ENCODE results near the gene AP1G1. TPM values are rescaled to one million over a fixed set of nuclear protein-coding genes. Genes with fewer than 3 reads are reported as not detected.
A peak's percentile ranks its signal among the peaks of the same experiment; 100 is the strongest.

Gene AP1G1
- total RNA-seq, 2 experiments from 2014 or later = 65.9 to 66.9 TPM

DNA sequence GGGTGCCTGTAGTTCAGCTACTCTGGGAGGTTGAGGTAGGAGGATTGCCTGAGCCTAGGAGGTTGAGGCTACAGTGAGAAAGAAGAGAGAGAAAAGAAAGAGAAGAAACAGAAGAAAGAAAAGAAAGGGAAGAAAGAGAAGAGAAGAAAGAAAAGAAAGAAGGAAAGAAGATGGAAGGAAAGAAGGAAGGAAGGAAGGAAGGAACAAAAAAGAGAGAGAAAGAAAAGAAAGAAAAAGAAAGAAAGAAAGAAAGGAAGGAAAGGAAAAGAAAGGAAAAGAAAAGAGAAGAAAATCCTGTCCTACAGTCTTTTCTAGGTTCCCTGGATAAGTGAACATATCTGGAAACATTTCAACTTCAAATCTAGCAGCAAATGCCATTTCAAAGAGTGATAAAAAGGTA is 54.5 kb downstream of the AP1G1 start:
- ChIA-PET CTCF (interaction anchor here (1.5 to 1.6 kb wide), 2 partner anchors 143 to 208 kb away, joined by 5 to 6 read pairs; no protein-coding TSS in a partner anchor), POLR2A (interaction anchor here (1.0 kb wide), 1 partner anchor 54 kb away, joined by 8 read pairs; the partner anchor contains the start of gene AP1G1)
- H3K4me3 Mint-ChIP-seq = no peak overlapping the region
- H3K36me3 Mint-ChIP-seq = peaks cover 37% of the 10 kb centered on the region
- H3K27me3 Mint-ChIP-seq = no peaks in the 10 kb centered on the region
- intact Hi-C loops (cut with micrococcal nuclease) = loop anchor here (10.0 kb wide), 1 partner anchor 211 kb away; no protein-coding TSS in a partner anchor
- H3K27ac Mint-ChIP-seq = peak overlapping the region; percentile 65
- DNase-seq = no peak
- H3K9me3 Mint-ChIP-seq = no peaks in the 10 kb centered on the region
- H3K4me1 Mint-ChIP-seq (ENCODE audit: low read depth) = peaks cover 22% of the 10 kb centered on the region

DNA sequence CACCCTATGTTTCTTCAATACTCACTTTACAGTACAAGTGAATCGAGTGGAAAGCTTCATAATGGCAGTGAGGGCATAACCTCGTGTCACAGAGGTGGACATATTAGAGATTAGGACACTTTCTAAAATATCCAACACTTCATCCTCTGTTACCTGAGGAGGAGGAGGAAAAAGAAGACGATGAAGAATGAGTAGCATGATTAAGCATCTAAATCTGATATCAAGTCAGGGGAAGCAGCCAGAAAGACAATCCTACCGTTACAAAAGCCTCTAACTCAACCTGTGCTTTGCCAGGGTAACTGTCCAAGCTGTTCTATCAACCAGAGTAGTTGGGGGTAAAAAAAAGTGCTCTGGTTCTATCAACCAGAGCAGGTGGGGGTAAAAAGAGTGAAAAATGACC is 60.4 kb downstream of the AP1G1 start:
- intact Hi-C loops (cut with micrococcal nuclease) = no loop called here

DNA sequence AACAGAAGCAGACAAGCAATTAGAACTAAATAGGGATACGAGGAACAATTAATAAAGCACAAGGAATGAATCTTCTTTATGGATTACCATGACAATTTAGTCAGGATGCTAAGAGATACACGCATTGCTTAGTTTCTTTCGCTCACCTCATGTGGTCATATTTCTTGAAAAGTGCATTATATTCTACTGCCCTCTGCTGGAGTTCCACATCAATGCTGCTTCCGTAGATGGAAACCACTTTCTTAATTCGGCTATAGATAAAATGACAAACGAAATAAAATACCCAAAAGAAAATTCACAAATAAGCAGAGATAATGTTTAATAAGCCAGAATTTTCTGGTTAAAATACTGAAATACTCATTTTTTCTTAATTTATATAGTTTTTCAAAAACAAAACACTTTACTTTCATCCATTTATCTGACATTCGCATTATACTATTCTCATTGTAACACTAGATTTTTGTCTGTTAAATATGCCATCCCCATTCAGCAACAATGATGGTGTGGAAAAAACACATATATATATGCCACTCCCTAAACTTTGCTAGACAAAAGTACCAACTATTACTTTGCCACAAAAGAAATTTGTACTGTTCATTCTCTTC is 62.1 kb downstream of the AP1G1 start:
- Mint-ChIP-seq H3K4me3 (no peak overlapping the region), H3K4me1 (ENCODE audit: low read depth) (peaks cover 4% of the 10 kb centered on the region), H3K36me3 (peaks cover 37% of the 10 kb centered on the region), H3K27me3 (no peaks in the 10 kb centered on the region), H3K27ac (no peak overlapping the region), H3K9me3 (no peaks in the 10 kb centered on the region)
- intact Hi-C loops (cut with micrococcal nuclease) = no loop called here
- ChIA-PET CTCF (interaction anchor here (0.9 kb wide), 1 partner anchor 74 kb away, joined by 3 read pairs; no protein-coding TSS in a partner anchor), POLR2A (no interaction called here)
- no peak for DNase-seq

More for the DNA sequence above, 60.4 kb downstream of the AP1G1 start:
- ChIA-PET CTCF (interaction anchor here (0.7 kb wide), 1 partner anchor 269 kb away, joined by 3 read pairs; no protein-coding TSS in a partner anchor), POLR2A (no interaction called here)
- Mint-ChIP-seq H3K9me3 (no peaks in the 10 kb centered on the region), H3K36me3 (peaks cover 33% of the 10 kb centered on the region), H3K27ac (no peak overlapping the region), H3K4me1 (ENCODE audit: low read depth) (peaks cover 4% of the 10 kb centered on the region), H3K4me3 (no peak overlapping the region), H3K27me3 (no peaks in the 10 kb centered on the region)
- DNase-seq = no peak

DNA sequence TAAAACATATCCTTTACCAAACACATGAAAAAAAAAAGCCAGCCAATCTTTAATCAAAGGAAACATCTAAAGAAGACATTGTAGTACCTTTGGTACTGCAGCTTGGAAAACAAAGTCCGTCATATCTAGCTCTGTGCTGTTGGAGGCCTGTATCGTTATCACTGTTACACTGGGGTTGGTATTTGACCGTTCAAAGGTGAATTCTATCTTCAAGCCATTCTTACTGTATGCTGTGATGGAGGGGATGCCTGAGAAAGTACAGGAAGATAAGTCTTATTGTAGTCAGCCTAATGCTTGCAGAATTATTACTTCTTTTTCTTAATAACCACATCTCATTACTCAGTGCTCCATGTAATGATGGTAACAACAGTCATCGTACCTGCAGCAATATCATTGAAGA is 69.8 kb downstream of the AP1G1 start:
- H3K4me3 Mint-ChIP-seq = no peak overlapping the region

DNA sequence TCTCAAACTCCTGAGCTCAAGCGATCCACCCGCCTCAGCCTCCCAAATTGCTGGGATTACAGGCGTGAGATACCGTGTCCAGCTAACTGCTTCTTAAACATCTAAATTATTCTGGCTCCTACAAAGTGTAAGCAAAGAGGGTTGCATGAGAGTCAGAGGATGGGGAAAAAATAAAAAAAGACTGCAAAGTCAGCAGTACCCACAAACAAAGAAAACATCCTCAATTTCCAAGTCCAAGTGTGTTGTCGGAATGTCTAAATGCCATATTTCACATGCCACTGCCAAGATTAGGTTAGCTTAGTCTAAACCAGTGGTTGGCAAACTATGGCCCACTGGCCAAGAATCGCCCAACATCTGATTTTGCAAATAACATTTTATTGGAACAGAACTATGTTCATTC is 71.1 kb downstream of the AP1G1 start:
- no peak for DNase-seq
- Mint-ChIP-seq H3K27ac (no peak overlapping the region), H3K4me3 (no peak overlapping the region), H3K36me3 (peaks cover 47% of the 10 kb centered on the region), H3K27me3 (no peaks in the 10 kb centered on the region), H3K4me1 (ENCODE audit: low read depth) (no peaks in the 10 kb centered on the region), H3K9me3 (no peaks in the 10 kb centered on the region)
- intact Hi-C loops (cut with micrococcal nuclease) = no loop called here
- POLR2A ChIA-PET = no interaction called here
- CTCF ChIA-PET = no interaction called here

More for the DNA sequence above, 69.8 kb downstream of the AP1G1 start:
- ChIA-PET POLR2A (no interaction called here), CTCF (no interaction called here)
- no peak overlapping the region for H3K27ac Mint-ChIP-seq
- H3K9me3 Mint-ChIP-seq = no peaks in the 10 kb centered on the region
- no peaks in the 10 kb centered on the region for H3K27me3 Mint-ChIP-seq
- peaks cover 43% of the 10 kb centered on the region for H3K36me3 Mint-ChIP-seq
- no peak for DNase-seq
- intact Hi-C loops (cut with micrococcal nuclease) = no loop called here
- H3K4me1 Mint-ChIP-seq (ENCODE audit: low read depth) = no peaks in the 10 kb centered on the region

DNA sequence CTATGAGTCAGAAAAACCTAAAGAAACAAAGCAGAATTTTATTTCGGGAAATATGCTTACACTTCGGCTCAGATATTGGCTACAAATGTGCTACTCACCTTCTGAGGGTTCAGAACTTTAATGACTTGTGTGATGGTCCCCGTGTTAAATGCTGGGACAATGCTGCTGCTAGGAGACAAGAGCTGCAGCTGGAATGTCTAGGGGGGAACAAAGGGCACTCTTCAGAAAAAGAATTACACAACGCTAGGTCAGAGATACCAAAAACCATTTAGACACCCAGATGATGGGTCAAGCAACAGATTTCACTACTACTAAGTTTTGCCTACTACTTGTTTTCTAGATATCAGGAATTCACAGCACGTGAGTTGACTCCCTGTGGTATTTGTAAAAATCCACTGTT is 74.1 kb downstream of the AP1G1 start:
- CTCF ChIA-PET = interaction anchor here (3.0 kb wide), 1 partner anchor 11 kb away, joined by 12 read pairs; no protein-coding TSS in a partner anchor
- no peak for DNase-seq
- Mint-ChIP-seq H3K9me3 (no peaks in the 10 kb centered on the region), H3K4me1 (ENCODE audit: low read depth) (peaks cover 3% of the 10 kb centered on the region), H3K27ac (no peak overlapping the region), H3K36me3 (peaks cover 49% of the 10 kb centered on the region), H3K27me3 (no peaks in the 10 kb centered on the region), H3K4me3 (no peak overlapping the region)
- POLR2A ChIA-PET = no interaction called here
- intact Hi-C loops (cut with micrococcal nuclease) = no loop called here

DNA sequence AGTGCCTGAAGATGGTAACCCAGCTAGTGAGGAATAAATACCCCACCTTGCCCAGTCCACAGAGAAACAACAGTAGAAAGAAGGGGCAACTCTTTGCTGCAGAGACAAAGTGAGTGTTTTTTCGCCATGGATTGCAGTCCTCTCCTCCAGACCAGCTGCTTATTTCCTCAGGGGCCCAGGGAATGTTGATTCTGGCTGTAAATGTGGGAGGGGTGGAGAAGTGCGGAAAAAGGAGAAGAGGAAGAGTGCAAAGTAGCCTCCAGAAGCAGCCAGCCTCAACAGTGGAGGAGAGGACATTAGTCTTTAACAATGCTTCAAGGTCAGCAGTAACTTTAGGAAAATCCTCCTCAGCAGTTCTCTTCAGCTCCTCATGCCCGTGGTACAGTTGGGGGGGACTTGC is 76.0 kb downstream of the AP1G1 start:
- intact Hi-C loops (cut with micrococcal nuclease) = no loop called here
- ChIA-PET POLR2A (no interaction called here), CTCF (no interaction called here)
- Mint-ChIP-seq H3K36me3 (peaks cover 34% of the 10 kb centered on the region), H3K27me3 (no peaks in the 10 kb centered on the region), H3K4me1 (ENCODE audit: low read depth) (peaks cover 3% of the 10 kb centered on the region), H3K27ac (no peak overlapping the region), H3K4me3 (no peak overlapping the region), H3K9me3 (no peaks in the 10 kb centered on the region)
- no peak for DNase-seq

DNA sequence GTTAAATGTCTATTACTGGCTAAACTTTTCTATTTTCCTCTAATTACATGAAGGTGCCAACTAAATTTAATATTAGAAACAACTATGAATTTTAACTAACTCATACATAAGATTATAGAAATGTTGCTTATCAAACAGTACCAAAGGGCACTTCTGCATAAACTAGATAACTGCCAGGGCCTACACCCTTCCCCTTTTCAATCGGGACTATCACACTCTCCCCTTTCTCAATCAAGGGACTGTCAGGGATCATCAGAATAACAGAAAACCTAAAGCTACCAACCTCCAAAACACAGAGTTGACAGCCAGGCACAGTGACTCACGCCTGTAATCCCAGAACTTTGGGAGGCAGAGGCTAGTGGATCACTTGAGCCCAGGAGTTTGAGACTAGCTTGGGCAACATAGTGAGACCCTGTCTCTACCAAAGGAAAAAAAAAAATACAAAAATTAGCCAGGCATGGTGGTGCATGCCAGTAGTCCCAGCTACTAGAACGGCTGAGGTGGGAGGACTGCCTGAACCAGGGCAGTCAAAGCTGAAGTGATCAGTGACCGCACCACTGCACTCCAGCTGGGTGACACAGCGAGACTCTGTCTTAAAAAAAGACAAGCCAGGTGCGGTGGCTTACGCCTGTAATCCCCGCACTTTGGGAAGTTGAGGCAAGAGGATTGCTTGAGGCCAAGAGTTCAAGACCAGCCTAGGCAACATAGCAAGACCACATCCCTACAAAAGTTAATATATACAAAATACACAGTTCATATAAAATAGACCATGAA is 80.9 kb downstream of the AP1G1 start:
- intact Hi-C loops (cut with micrococcal nuclease) = loop anchor here (10.0 kb wide), 1 partner anchor 263 kb away; the partner anchor contains the start of gene ZNF23
- CTCF ChIA-PET = interaction anchor here (0.9 kb wide), 1 partner anchor 18 kb away, joined by 3 read pairs; no protein-coding TSS in a partner anchor

DNA sequence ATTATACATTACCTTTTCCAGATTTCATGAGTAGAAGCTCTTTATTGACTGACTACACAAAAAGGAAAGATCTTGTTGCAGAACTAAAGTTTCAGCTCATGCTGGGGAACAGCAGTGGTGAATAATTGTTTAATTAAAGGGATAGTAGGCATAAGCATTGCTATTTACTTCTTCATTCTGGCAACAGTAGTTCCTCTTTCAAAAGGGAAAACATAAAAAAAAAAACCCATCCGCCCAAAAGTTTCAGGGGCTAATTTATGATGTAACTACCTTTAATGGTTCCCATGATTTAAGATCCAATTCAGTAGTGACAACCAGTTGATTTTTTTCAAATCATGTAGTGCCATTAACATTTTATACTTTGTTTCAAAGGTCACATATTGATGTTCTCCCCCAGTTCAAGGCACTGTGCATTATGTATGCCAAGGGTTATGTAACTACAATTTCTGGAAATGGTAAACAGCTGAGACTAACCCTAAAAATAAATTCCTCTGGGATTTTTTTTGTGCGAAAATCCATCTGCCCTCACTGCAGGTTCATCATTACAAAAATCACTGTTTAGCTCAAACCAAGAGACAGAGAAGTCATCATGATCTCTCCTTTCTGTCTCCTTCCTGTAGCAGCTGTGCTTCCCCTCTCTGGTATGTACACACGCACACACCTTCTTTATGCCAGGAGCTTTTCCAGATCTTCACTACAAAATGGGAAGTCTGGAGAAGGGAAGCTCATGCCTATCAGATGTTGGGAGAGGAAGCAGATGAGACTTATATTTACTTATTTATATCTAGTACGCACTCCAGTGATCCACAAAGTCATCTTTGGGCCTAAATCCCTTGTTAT is 81.9 kb downstream of the AP1G1 start:
- POLR2A ChIA-PET = no interaction called here
- intact Hi-C loops (cut with micrococcal nuclease) = loop anchor here (10.0 kb wide), 1 partner anchor 262 kb away; the partner anchor contains the start of gene ZNF23

More for the DNA sequence above, 80.9 kb downstream of the AP1G1 start:
- Mint-ChIP-seq H3K9me3 (no peaks in the 10 kb centered on the region), H3K27ac (no peak overlapping the region), H3K4me1 (ENCODE audit: low read depth) (peaks cover 11% of the 10 kb centered on the region), H3K27me3 (peaks cover 7% of the 10 kb centered on the region), H3K36me3 (peaks cover 14% of the 10 kb centered on the region), H3K4me3 (no peak overlapping the region)
- no peak for DNase-seq
- POLR2A ChIA-PET = no interaction called here

DNA sequence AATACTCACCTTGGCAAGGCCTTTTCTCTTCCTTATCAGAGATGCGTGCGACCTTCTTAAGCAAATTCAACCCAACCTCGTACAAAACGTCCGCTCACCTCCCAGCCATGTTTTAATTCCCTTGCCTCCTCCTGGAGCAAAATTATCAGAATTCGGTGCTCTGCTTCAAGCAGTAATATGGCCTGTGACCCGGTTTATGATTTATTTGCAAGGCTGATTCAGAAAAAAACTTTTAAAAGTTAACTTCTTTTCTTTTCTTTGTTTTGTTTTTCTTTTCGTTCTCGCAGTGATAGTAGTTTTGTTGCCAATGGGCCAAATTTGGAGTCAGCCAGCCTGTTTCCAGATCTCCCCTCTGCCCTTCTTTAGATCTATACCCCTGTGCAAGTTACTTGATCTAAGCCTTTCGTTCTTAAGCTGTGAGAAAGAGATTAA is 84.3 kb downstream of the AP1G1 start, which contains the start of gene PHLPP2:
PHLPP2 (minus strand) TSS at position 382 of the 432 bp plus-strand sequence. CDS start 9,906 bp downstream, outside the sequence.
- Mint-ChIP-seq H3K4me3 (peak within 1 kb of the TSS; percentile 76), H3K36me3 (no peaks in the 10 kb centered on the region), H3K27me3 (peaks cover 7% of the 10 kb centered on the region), H3K9me3 (no peaks in the 10 kb centered on the region), H3K4me1 (ENCODE audit: low read depth) (peaks cover 15% of the 10 kb centered on the region), H3K27ac (no peak within 1 kb of the TSS)
- ChIA-PET POLR2A (no interaction called here), CTCF (interaction anchor here (0.9 to 1.4 kb wide), 2 partner anchors 72 to 158 kb away, joined by 4 read pairs; no protein-coding TSS in a partner anchor)
- intact Hi-C loops (cut with micrococcal nuclease) = loop anchor here (2.0 to 10.0 kb wide), 4 partner anchors 84 to 368 kb away; partner anchors contain the start of genes AP1G1, DHX38, TXNL4B and ZNF23
- DNase-seq = no peak

More for the DNA sequence above, 81.9 kb downstream of the AP1G1 start:
- no peak for DNase-seq
- CTCF ChIA-PET = interaction anchor here (0.9 kb wide), 1 partner anchor 19 kb away, joined by 3 read pairs; no protein-coding TSS in a partner anchor
- H3K4me1 Mint-ChIP-seq (ENCODE audit: low read depth) = peaks cover 18% of the 10 kb centered on the region
- peaks cover 4% of the 10 kb centered on the region for H3K36me3 Mint-ChIP-seq
- H3K4me3 Mint-ChIP-seq = no peak overlapping the region
- peaks cover 7% of the 10 kb centered on the region for H3K27me3 Mint-ChIP-seq
- no peak overlapping the region for H3K27ac Mint-ChIP-seq
- H3K9me3 Mint-ChIP-seq = no peaks in the 10 kb centered on the region

DNA sequence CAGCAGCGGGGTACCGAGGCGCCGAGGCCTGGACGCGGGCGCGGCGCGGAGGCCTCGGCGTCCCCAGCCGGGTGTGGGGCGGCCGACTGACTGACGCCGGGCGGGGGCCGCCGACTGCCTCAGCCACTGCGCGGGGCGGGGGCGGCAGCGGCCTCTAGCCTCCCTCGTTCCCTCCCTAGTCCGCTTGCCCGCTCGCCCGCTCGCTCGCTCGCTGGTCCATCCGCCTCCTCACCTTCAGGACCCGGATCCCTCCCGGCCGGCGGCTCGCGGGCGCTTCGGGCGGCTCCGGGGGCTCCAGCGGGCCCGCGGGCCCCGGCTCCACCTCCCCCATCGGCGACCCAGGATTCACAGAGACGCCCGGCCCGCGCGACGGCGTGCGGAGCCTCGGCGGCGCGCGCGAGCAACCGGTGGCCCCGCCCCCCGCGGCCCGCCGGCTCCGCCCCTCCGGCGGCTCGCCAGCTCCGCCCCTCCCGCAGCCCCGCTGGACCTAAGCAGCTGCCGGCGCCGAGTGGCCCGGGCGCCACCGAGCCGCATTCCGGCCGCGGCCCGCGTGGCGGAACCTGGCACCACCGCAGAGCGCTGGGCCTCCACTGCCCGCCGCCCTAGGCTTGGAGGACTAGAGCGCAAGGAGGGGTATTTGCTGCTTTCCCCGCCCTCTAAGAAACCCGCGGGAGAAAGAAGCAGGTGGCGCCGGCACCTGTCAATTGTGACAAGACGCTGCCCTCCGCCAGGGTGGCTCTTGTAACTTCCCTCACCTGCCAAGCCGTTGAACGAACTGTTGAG is 84.9 kb downstream of the AP1G1 start:
- peak; percentile 83 for DNase-seq
- Mint-ChIP-seq H3K4me1 (ENCODE audit: low read depth) (peaks cover 15% of the 10 kb centered on the region), H3K4me3 (peak overlapping the region; percentile 76), H3K27ac (no peak overlapping the region), H3K36me3 (no peaks in the 10 kb centered on the region), H3K9me3 (no peaks in the 10 kb centered on the region), H3K27me3 (peaks cover 7% of the 10 kb centered on the region)
- ChIA-PET CTCF (interaction anchor here (0.9 to 1.4 kb wide), 2 partner anchors 72 to 159 kb away, joined by 4 read pairs; no protein-coding TSS in a partner anchor), POLR2A (interaction anchor here (1.6 kb wide), 1 partner anchor 159 kb away, joined by 5 read pairs; no protein-coding TSS in a partner anchor)
- intact Hi-C loops (cut with micrococcal nuclease) = loop anchor here (1.0 to 10.0 kb wide), 7 partner anchors 85 to 369 kb away; partner anchors contain the start of genes AP1G1, DHODH, DHX38 and IST1

Measured in activated CD4-positive, alpha-beta memory T cell treated with anti-CD3 and anti-CD28 coated beads for 36 hours (primary cell).